T-helper 1 cell treated with Interleukin-12 subunit alpha and Interleukin-12 subunit beta and Interleukin-4 antibody, amounts not matched to agents 30 μg/mL and 1 μg/mL, for 36 hours (primary cell): ENCODE measurements around the gene IL4R.

ENCODE experiments used
- H3K27ac Mint-ChIP-seq: one replicate; pipeline ENCODE4 v1.8.0; 2021; ENCODE audit warnings: mild to moderate bottlenecking, mixed read lengths
- H3K27me3 Mint-ChIP-seq: one replicate; pipeline ENCODE4 v1.8.0; 2021; ENCODE audit warnings: low read depth, mixed read lengths
- H3K36me3 Mint-ChIP-seq: one replicate; pipeline ENCODE4 v1.8.0; 2021; ENCODE audit warnings: low read depth, mixed read lengths
- H3K4me1 Mint-ChIP-seq: one replicate; pipeline ENCODE4 v1.8.0; 2021; ENCODE audit warnings: low read depth, mixed read lengths
- H3K4me3 Mint-ChIP-seq: one replicate; pipeline ENCODE4 v1.8.0; 2021; ENCODE audit warnings: mild to moderate bottlenecking, moderate library complexity, mixed read lengths
- H3K9me3 Mint-ChIP-seq: one replicate; pipeline ENCODE4 v1.8.0; 2021; ENCODE audit warnings: mixed read lengths

IL4R gene

GRCh38 chr16:27302126-27302525, 11.6 kb upstream of the IL4R start:
- H3K27ac Mint-ChIP-seq = no peak overlapping the region
- peaks cover 6% of the 10 kb centered on the region for H3K36me3 Mint-ChIP-seq
- peaks cover 14% of the 10 kb centered on the region for H3K4me1 Mint-ChIP-seq
- H3K4me3 Mint-ChIP-seq = no peak overlapping the region
- peaks cover 10% of the 10 kb centered on the region for H3K9me3 Mint-ChIP-seq
- peaks cover 14% of the 10 kb centered on the region for H3K27me3 Mint-ChIP-seq

DNA sequence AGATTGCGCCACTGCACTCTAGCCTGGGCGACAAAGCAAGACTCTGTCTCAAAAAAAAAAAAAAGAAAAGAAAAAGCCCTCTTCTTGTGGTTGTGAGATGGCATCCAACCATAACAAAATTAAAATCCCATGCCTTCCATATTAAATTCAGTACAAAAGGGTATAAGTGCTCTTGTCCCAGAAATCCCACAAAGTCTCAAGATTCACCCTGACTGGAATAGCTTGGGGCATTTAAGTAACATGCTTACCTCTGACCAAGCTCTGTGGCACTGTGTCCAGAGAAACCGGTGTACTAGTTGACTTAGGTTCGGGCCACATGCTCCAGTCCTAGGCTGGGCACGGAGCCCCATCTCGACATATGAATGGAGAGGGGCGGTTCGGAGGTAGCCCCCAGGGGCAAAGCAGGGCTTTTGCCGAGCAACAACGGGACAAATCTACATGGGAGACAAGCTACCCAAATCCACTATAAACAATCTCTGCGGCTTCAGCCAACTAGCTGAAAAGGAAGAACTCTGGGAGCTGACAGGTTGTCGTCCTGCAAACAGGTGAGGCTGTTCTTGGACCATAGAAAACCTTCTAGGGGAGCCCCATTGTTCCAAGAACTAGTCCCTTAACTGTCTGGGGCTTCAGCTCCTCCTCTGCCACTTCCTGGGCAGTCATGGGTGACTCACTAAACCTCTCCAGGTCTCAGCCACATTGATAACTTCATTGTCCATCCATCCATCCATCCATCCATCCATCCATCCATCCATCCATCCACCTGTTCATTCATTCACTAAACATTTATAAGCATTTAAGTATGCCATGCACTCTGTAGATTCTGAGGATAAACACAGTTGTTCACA, 10.3 kb upstream of the IL4R start:
- no peak overlapping the region for H3K27ac Mint-ChIP-seq
- peaks cover 17% of the 10 kb centered on the region for H3K27me3 Mint-ChIP-seq
- peaks cover 13% of the 10 kb centered on the region for H3K9me3 Mint-ChIP-seq
- H3K36me3 Mint-ChIP-seq = peaks cover 8% of the 10 kb centered on the region
- peaks cover 14% of the 10 kb centered on the region for H3K4me1 Mint-ChIP-seq
- no peak overlapping the region for H3K4me3 Mint-ChIP-seq

DNA sequence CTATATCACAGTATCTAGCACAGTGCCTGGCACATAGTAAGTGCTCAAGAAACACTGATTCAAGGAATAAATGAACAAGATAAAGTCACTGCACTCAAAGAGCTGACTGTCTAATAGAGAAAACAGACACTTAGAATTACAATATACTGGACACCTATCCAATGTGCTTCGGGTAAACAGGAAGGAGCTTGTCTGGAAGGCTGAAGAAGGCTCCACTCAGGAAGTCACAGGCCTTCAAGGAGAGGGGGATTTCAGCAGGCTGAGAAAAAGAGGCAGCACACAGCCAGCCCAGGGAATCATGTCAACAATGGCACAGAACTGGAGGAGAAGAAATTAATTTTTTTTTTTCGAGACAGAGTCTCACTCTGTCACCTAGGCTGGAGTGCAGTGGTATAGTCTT, 9.7 kb upstream of the IL4R start:
- Mint-ChIP-seq H3K4me3 (no peak overlapping the region), H3K27ac (no peak overlapping the region), H3K9me3 (peaks cover 13% of the 10 kb centered on the region), H3K4me1 (peaks cover 13% of the 10 kb centered on the region), H3K27me3 (peaks cover 19% of the 10 kb centered on the region), H3K36me3 (peaks cover 7% of the 10 kb centered on the region)

DNA sequence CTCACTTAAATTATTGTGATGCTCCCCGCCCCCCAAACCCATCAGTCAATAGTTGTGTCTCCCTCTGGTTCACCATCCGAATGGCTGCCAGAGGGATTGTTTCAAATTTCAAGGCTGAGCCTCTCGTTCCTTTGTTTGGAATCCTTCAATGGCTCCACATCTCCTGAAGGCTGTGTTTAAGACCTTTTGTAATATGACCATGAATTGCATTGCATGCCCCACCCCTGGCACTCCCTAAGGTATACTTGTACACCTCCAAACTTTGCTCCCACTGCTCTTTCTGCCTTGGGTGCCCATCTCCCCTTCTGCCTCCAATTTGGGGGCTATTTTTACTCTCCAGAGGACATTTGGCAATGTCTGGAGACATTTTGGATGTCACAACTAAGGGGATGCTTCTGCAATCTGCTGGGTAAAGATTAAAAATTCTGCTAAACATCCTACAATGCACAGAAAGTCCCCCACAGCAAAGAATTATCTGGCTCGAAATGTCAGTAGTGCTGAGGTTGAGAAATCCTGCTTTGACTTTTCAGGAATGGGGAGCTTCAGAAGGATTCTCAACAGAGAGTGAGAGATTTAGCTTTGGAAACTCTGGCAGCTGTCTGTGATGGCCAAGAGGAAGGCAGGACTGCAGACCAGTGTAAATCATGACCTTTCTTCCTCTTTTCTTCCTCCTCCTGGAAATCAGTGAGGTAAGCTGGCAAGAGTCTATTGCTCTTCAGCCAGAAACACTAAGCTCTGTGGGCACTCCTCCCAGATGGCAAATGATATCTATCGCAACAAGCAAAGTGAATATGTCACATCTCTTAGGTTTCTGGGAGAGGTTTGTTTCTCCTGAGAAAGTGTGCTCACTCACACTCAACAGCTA, 8.7 kb upstream of the IL4R start:
- peaks cover 13% of the 10 kb centered on the region for H3K9me3 Mint-ChIP-seq
- H3K27me3 Mint-ChIP-seq = peaks cover 21% of the 10 kb centered on the region
- no peak overlapping the region for H3K27ac Mint-ChIP-seq
- H3K4me3 Mint-ChIP-seq = no peak overlapping the region
- H3K36me3 Mint-ChIP-seq = peaks cover 5% of the 10 kb centered on the region
- peaks cover 12% of the 10 kb centered on the region for H3K4me1 Mint-ChIP-seq

- Mint-ChIP-seq H3K27ac (no peak overlapping the region), H3K27me3 (peaks cover 21% of the 10 kb centered on the region), H3K4me1 (peaks cover 12% of the 10 kb centered on the region), H3K9me3 (peaks cover 13% of the 10 kb centered on the region), H3K36me3 (peaks cover 5% of the 10 kb centered on the region), H3K4me3 (no peak overlapping the region)
These were observed 7.8 kb upstream of the IL4R start for GRCh38 chr16:27305839-27306442.

DNA sequence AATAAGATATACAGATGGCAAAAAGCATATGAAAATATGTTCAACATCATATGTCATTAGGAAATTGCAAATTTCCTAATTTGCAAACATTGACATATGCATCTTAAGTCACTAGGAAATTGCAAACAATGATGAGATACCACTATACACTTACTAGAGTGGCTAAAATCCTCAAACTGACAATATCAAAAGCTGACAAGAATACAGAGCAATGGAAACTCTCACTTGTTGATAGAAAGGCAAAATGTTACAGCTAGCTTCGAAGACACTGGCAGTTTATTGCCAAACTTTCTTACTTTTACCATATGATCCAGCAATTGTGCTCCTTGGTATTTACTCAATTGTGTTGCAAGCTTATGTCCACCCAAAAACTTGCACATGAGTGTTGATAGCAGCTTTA, 5.0 kb upstream of the IL4R start:
- H3K36me3 Mint-ChIP-seq = peaks cover 9% of the 10 kb centered on the region
- peaks cover 13% of the 10 kb centered on the region for H3K9me3 Mint-ChIP-seq
- H3K4me1 Mint-ChIP-seq = peaks cover 16% of the 10 kb centered on the region

DNA sequence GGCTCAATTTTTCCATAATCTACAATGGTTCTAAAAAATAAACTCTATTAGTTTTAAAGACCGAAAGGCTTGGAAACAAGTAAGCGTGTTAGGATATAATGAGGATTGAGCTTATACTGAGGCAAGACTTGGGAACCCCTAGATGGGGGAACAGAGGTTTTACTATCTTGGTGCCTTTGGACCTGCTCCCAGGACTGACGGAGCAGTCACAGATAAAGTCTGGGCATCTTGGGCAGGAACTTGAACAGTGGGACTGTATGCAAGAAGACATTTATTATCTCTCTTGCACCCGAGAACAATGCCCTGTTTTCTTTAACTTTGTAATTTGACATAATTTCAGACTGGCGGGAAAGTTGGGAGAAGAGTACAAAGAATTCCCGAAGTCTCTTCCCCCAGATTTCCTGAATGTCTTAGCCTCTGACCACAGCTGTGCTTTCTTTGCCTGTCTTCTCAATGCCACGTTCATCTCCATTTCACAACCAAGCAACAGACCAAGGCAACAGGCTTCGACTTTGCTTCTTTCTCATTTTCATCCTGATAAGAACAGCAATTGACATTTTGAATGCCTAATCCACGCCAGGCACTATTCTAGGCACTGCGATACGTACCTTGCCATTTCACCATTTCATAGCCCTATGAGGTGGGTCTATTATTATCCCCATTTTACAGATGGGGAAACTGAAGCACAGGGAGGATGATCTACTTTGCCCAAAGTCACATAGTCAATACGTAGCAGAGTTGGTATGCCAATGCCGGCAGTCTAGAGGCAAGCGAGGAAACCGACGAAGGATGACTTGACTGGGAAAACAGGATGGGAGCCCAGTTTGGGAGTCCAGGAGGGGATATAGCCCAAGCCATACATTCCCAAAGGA, 3.0 kb upstream of the IL4R start:
- H3K27me3 Mint-ChIP-seq = peaks cover 10% of the 10 kb centered on the region
- H3K4me3 Mint-ChIP-seq = no peak overlapping the region
- peaks cover 18% of the 10 kb centered on the region for H3K4me1 Mint-ChIP-seq
- peaks cover 22% of the 10 kb centered on the region for H3K36me3 Mint-ChIP-seq
- H3K27ac Mint-ChIP-seq = no peak overlapping the region
- peaks cover 11% of the 10 kb centered on the region for H3K9me3 Mint-ChIP-seq

More for the DNA sequence above, 5.0 kb upstream of the IL4R start:
- Mint-ChIP-seq H3K27ac (no peak overlapping the region), H3K27me3 (peaks cover 15% of the 10 kb centered on the region), H3K4me3 (no peak overlapping the region)

GRCh38 chr16:27311448-27311830, 2.3 kb upstream of the IL4R start:
- peaks cover 28% of the 10 kb centered on the region for H3K36me3 Mint-ChIP-seq
- H3K4me3 Mint-ChIP-seq = no peak overlapping the region
- no peak overlapping the region for H3K27ac Mint-ChIP-seq
- H3K9me3 Mint-ChIP-seq = peaks cover 7% of the 10 kb centered on the region
- H3K27me3 Mint-ChIP-seq = peaks cover 7% of the 10 kb centered on the region
- H3K4me1 Mint-ChIP-seq = peaks cover 18% of the 10 kb centered on the region

GRCh38 chr16:27311897-27312303, 1.9 kb upstream of the IL4R start:
- Mint-ChIP-seq H3K4me3 (peak overlapping the region; percentile 33), H3K27me3 (peaks cover 7% of the 10 kb centered on the region), H3K4me1 (peaks cover 19% of the 10 kb centered on the region), H3K9me3 (peaks cover 3% of the 10 kb centered on the region), H3K27ac (peak overlapping the region; percentile 8), H3K36me3 (peaks cover 30% of the 10 kb centered on the region)

- H3K27ac Mint-ChIP-seq = peak overlapping the region; percentile 86
- peaks cover 39% of the 10 kb centered on the region for H3K36me3 Mint-ChIP-seq
- peaks cover 7% of the 10 kb centered on the region for H3K27me3 Mint-ChIP-seq
- H3K4me3 Mint-ChIP-seq = peak overlapping the region; percentile 83
- H3K4me1 Mint-ChIP-seq = peaks cover 27% of the 10 kb centered on the region
- peaks cover 3% of the 10 kb centered on the region for H3K9me3 Mint-ChIP-seq
These were observed 973 bp upstream of the IL4R start for GRCh38 chr16:27312580-27313421.

DNA sequence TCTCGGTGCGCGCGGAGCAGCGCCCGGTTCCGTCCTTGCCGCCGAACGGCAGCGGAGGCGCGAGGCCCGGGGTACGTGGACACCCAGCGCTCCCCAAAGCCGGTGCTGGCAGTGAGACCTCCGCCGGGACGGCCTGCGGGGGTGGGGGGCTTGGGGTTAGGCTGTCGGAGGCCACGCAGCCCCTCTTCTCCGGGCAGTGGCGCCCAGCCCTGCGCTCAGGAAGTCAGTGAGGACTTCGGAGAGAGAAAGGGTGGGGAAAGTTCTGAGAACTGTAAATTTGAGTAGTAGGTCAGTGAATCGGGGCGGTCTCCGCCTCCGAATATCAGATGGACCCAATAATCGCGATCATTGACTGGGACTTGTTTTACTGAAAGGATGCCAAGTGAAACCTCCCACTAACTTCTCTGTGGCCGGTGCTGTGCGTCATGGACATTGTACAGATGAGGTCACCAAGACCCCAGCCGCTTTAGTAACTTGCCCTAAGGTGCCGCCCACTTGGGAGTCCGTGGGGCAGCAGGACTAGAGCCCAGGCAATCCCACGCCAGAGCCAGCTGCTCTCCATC, 468 bp downstream of the IL4R start:
- H3K4me3 Mint-ChIP-seq = peak overlapping the region; percentile 100
- peaks cover 39% of the 10 kb centered on the region for H3K4me1 Mint-ChIP-seq
- H3K36me3 Mint-ChIP-seq = peaks cover 50% of the 10 kb centered on the region
- H3K27ac Mint-ChIP-seq = peak overlapping the region; percentile 93
- peaks cover under 1% of the 10 kb centered on the region for H3K27me3 Mint-ChIP-seq
- H3K9me3 Mint-ChIP-seq = no peaks in the 10 kb centered on the region

DNA sequence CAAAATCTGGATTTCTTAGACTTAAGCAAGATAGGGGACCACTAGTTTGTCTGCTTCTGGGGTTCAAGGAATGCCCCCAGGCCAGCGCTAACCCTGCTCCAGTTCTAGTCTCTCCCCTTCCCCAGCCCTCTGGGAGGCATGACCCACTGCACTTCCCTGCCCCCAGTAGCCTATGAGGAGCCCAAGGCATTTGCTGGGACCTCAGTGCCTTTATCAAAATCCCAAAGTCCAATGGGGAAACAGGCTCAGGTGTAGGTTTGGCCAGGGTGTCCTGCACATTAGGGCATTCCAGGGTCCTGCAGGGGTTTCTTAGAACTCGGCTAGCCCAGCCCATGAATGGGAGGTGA, 1.2 kb downstream of the IL4R start:
- H3K4me1 Mint-ChIP-seq = peaks cover 43% of the 10 kb centered on the region

More for the DNA sequence above, 1.2 kb downstream of the IL4R start:
- Mint-ChIP-seq H3K36me3 (peaks cover 54% of the 10 kb centered on the region), H3K27me3 (no peaks in the 10 kb centered on the region), H3K27ac (peak overlapping the region; percentile 93), H3K4me3 (peak overlapping the region; percentile 100), H3K9me3 (no peaks in the 10 kb centered on the region)
